Activated effector memory CD4-positive, alpha-beta T cell treated with anti-CD3 and anti-CD28 coated beads, Interleukin-2, amount 50 U/mL, for 16 hours (primary cell): ENCODE data around the gene KRT6B.
"Not testable (repeated sequence)": the region's sequence is repeated elsewhere in the genome, so short reads cannot be mapped to it uniquely, and the experiment has no call there.

Experiments used
- DNase-seq: peaks from one replicate; pipeline ENCODE4 v3.0.0-alpha.2; 2020

Gene KRT6B

DNA sequence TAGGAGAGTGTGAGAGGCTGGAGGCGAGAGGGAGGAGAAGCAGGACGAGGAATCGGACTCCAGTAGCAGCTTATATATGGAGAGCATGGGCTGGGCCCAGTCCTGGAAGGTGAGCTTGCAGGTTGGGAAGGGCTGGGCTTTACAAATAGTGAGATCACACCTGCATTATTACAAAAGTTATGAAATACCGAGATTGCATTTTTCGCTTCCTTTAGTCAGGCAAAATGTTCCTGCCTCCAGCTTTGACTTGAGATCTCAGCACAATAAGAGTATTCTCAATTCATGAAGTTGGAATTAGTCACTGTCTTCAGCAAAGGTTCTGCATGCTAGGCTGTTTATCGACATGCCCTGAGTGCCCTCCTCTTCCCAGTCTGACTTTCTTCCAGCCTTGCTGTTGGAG lies at the start of gene KRT6B:
Gene KRT6B, minus strand, starts transcription at position 46 of the 400 bp plus-strand sequence. CDS start 68 bp downstream, outside the sequence.
- DNase-seq, result no peak

DNA sequence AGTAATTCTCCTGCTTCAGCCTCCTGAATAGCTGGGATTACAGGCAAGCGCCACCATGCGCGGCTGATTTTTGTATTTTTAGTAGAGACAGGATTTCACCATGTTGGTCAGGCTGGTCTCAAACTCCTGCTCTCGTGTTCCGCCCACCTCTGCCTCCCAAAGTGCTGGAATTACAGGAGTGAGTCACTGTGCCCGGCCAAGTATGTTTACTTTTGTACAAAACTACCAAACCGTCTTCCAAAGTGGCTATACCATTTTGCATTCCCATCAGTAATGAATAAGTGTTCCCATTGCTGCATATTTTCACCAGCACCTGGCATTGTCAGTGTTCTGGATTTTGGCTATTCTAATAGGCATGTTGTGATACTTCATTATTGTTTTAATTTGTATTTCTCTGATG lies 49.5 kb upstream of the KRT6B start:
- DNase-seq, result no peak

DNA sequence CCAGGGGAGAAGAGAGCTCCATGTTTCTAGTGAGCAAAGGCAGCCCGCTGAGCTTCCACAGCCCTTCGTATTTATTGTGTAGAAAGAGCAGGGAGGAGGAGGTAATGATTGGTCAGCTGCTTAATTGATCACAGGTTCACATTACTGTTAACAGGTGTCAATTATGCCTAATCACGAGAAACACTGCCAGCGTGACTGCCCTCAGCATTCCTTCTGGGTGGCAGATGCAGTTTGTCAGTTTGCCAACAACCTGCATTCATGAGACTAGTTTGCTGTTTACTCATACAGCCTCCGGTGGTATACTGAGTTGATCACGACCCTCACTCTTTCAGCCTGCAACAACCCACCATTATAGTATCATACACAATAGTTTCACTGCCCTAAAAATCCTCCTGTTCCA lies 48.6 kb upstream of the KRT6B start:
- DNase-seq, result not testable (repeated sequence)

DNA sequence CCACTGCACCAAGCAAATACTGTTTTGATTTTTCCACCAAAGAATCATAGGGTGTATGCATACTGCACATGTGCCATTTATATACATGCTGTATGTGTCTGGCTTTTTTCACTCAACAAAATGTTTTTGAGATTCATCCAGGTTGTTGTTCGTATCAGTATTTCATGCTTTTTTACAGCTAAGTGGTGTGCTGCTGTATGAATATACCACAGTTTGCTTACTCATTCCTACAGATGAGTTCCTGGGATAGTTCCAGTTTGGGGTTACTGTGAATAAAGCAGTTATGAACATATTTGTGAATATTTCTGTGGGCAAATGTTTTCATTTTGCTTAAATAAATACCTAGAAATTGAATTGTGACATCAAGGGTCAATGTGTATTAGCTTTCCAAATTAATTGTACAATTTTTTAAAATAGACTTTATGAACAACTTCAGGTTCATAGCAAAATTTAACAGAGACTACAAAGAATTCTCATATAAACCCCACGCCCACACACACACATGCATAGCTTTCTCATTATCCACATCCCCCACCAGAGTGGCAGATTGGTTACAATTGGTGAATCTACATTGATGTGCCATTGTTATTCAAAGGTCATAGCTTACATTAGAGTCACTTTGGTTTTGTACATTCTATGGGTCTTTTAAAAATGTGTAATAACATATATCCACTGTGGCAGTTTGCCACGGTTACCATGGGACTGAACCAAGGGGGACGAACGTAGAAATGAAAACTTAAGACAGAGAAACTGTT lies 48.0 kb upstream of the KRT6B start:
- DNase-seq, result no peak

DNA sequence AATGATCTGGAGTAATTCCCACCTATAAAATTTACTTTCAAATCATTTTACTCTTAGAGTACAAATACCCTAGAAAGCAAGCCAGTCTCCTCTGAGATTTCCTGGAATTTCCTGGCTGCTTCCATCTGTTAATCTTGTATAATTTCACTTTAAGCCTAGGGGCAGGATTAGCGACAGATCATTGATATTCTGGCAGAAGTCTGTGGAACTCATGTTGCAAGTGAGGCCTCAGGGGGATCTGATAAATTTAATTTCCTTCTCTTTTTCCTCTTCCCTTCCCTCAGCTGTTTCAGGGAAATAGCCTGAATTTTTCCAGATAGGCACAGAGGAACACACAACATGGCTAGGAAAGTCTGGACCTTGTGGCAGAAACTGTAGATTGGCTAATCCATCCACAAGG lies 47.0 kb upstream of the KRT6B start:
- no peak for DNase-seq

DNA sequence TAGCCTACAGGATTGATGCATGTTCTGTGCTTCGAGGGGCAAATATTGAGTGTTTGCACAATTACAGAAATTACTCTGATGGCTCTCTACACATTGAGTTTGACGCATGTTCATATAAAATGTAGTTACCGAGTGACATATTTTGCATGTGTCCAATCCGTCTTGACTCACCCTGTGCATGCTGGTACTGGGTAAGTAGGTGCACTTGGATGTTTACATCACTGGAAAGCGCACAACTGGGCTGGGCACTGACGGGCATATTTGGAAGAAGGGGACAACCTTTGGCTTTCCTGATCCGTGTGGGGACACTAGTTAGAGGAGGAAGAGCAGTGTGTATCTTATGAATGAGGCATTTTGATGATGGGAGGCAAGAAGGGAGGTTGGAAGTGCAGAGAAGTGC lies 46.0 kb upstream of the KRT6B start:
- DNase-seq, result no peak

DNA sequence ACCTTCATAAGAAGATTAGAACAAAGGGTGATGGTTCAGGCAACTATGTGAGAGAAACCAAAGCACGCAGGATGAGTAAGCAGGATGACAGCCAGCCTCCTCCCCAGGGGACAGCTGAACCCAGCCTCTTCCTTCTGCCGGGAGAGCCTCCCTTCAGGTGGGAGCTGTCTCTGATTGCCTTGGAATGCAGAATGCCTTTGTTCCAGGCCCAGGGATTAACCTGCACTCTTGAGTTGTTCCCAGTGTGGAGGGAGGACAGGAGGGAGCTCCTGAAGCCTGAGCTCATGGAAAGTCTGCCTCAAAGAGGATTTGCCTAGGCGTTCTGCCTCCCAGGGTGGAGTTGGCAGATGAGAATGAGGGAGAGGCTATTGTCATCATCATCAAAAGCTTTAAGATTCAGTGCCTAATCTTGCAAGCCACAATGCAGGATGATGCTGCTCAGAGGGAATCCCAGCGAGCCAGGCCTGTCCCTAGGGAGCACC lies 44.7 kb upstream of the KRT6B start:
- no peak for DNase-seq

DNA sequence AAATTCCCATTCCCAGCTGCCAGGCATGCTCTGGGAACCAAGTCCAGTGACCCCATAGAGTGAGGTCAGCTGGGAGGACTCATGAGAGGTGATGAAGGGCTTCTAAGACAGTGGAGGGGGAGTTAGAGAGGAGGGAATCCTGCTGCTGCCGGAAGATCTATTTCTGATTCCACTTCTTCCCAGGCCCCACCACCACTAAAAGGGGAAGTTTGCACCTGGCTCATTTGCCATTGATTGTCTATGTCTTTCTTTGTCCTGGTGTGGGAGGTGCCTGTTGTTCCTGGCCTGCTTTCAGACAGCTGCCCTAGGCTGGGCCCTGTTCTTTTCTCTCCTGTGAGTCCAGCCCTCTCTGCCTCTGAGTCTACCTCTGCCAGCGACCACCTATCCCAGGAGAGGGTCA lies 44.1 kb upstream of the KRT6B start:
- DNase-seq, result no peak

DNA sequence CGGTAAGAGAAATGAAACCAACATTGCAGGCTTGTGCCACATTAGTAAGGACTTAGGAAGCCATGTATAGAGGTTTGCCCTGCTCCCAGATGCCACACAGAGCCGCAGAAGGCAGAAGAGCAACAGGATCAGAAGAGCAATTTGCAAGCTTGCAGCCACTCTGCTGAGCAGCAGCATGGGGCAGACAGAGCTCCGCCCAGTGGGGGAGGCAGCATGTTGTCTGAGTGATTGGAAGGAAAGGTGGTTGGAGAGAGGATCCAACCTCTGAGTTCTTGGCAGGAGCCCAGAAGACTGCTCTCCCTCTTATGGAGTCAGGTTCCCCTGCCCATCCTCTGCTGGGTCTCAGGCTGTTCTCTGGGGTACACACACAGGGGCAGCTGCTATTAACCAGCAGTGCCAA lies 43.4 kb upstream of the KRT6B start:
- no peak for DNase-seq

DNA sequence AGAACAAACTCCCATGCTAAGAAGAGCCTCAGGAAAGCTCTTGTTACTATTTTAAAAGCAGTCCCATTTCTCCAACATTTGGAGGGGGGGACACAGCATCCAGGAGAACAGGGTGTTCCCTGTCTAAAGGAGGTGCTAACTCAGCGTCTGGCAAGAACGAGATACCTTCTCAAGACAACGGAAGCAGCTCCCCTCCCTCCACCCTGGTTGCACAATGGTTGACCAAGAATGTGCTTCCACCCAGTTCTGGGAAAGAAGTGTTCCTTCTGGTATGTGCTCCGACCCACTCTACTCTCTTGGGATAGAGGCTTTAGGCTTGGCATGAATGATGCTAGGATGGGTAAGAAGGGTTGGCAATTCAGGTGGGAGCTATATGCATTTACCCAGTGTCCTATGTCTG lies 42.6 kb upstream of the KRT6B start:
- no peak for DNase-seq

DNA sequence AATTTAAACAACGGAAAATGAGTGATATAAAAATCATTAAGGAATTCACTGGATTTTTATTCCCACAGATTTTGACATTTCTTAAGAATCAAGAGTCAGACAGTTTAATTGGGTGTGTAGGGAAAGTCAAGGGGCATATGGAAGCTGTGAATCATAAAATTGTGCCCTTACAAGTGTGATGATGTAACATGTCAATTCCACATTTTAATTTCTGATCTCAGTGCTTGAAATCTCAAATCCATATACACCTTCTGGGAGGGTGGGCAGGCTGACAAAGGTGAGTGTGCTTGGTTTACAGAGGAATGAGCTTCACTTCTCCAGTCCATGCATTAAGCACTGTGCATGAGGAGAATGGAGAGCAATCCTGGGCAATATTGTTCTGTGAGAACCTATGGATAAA lies 42.2 kb upstream of the KRT6B start:
- no peak for DNase-seq

DNA sequence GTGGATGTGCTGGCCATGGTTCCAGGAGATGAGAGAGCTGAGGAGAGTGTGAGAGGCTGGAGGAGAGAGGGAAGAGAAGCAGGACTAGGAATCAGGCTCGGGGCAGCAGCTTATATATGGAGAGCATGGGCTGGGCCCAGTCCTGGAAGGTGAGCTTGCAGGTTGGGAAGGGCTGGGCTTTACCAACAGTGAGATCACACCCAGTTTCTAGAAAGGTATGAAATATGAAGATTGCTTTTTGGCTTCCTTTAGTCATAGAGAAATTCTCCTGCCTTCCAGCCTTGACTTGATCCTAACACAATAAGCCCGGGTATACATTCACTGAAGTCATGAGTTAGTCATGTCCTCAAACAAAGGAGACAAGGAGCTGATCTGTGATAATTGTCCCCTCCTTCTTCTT lies 41.2 kb upstream of the KRT6B start, which contains the start of gene KRT6A:
Gene KRT6A, minus strand, starts transcription at position 86 of the 400 bp plus-strand sequence. Its CDS starts 69 bp downstream, at position 17.
- DNase-seq, result no peak

DNA sequence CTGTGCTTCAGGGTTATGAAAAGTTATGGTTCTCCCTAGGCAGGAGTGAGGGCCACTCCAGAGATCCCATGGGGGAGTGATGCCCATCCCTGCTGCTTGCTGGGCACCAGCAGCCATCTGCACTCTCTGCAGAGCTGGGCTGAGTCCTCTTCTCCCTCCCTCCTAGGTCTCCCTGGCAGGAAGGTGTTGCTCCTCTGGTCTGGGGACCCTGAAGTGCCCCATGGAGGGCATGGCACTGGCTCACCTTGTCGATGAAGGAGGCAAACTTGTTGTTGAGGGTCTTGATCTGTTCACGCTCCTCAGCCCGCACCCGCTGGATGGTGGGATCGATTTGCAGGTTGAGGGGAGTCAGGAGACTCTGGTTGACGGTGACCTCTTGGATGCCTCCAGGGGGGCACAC lies 40.5 kb upstream of the KRT6B start:
- not testable (repeated sequence) for DNase-seq

DNA sequence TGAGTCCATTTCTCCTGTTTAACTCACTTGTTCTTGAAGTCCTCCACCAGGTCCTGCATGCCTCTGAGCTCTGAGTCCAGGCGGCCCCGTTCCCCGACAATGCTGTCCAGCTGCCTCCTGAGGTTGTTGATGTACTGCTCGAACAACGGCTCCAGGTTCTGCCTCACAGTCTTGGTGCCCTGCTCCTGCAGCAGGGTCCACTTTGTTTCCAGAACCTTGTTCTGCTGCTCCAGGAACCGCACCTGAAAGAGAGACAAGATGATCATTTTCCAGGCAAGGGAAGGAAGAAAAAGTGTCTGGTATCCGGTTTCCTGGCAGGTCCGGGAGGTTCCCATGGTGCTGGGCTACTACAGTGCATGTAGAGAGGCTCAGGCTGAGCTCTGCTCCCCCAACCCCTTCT lies 39.5 kb upstream of the KRT6B start:
- not testable (repeated sequence) for DNase-seq

DNA sequence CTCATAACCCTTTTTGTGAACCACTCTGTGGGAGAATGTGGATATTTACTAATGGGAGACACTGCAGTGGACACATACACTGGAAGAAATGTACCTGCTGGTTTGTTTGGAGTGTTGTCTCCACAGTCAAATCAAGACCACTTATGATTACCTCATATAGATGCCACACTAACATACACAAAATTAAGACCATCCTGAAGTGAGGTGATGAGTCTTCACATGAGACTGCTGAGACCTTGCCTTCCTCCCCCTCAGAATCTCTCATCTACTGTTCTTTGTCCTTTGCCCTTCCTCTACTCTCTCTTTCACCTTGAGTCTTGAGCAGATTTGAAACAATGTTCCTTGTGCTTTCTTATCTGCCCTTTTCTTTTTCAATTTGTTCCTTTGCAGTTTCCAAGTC lies 36.8 kb upstream of the KRT6B start:
- no peak for DNase-seq

DNA sequence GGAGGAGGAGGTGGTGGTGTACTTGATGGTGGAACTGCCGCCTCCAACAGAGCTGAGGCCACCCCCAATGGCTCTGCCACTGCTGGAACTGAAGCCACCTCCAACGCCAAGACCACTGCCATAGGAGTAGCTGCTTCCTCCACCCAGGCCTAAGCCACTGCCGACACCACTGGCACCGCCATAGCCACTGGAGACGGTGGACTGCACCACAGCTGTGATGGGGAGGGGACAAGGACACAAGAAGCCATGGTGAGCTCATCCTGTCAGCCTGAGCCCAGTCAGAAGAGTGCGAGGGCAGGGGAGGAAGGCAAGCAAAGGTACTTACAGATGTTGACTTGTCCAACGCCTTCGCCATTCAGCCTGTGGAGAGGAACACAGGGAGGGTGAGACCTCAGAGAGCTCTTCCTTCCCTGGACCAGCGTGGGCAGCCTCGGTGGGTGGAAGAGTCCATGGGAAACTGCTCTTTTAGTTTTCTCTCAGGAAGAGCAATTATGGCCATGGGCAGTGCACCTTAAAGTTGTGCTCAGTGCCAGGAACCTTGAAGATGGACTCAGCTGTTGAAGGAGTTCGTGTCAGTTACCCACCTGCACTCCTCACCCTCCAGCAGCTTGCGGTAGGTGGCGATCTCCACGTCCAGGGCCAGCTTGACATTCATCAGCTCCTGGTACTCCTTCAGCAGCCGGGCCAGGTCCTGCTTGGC lies 35.9 kb upstream of the KRT6B start:
- DNase-seq, result not testable (repeated sequence)

DNA sequence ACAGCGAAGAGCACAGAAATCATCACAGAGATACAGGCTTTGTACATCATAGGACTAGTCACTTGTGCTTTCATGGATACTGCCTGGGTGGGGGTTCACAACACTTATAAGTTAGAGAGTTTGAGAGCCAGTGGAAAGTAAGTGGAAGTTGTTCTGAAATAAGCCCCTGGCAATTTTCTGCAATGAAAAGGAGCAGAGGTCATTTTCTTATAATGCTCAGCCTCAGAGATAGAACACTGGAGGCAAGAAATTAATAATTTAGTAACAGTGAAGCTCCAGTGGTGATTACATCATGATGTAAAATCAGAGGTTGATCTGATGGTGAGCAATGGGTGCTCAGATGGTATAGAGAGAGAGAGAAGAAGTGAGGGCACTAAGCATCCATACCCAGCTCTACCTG lies 35.3 kb upstream of the KRT6B start:
- DNase-seq, result no peak

DNA sequence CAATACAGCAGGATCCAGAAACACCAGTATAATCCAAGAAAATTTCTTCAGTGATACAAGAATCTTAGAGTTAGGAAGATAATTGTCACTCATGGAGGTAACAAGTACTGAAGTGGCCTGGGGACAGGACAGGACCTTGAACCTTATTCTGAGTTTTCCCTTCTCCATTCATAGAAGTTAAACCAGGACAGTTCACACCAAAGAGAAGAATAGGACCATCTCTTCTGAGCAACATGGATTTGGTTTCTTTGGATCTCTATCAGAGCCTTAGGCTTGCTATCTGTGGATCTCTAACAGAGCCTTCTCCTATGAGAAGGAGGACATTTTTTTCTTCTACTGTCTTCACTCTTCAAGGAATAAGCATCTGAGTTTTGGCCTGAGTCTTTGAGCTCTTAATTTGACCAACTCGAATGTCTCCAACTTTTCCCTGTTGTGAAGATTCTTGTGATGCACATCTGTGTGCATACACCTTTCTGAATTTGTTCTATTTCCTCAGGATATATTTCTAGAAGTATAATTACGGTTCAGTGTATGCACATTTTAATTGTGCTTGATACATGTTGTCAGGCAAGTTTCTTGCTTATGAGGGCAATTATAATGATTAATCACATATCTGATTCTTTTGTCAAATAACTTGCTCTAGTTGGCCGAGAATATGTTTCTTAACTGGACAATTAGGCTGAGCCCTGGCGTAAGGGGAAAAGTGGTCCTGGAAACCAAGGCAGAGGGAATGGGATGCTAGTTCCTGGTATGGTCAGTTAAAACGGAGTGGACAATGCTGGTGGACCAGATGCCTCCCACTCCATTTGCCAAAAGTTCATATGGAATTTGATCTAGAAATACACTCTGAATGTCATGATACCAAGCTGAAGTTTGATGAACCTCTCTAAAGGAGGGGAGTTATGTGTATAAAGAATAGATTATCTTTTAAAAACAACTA lies 34.5 kb upstream of the KRT6B start:
- DNase-seq, result no peak

DNA sequence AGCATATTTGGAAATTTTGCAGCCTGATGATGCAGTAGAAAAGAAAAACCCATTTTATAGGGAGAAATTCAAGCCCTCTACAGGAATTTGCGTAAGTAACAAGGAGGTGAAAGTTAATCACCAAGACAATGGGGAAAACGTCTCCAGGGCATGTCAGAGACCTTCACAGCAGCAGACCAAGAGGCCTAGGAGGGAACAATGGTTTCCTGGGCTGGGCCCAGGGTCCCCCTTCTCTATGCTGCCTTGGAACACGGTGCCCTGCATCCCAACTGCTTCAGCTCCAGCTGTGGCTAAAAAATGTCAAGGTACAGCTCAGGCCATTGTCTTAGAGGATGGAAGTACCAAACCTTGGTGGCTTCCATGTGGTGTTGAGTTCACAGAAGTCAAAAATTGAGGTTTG lies 28.1 kb upstream of the KRT6B start:
- no peak for DNase-seq

DNA sequence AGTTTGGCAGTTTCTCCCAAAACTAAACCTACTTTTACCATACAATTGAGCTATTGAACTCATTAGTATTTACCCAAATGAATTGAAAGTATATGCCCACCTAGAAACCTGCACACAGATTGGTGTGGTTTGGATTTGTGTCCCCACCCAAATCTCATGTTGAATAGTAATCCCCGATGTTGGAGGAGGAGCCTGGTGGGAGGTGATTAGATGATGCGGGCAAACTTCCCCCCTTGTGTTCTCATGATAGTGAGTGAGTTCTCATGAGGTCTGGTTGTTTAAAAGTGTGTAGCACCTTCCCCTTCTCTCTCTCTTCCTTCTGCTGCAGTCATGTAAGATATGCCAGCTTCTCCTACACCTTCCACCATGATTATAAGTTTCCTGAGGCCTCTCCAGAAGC lies 25.7 kb upstream of the KRT6B start:
- DNase-seq, result no peak

DNA sequence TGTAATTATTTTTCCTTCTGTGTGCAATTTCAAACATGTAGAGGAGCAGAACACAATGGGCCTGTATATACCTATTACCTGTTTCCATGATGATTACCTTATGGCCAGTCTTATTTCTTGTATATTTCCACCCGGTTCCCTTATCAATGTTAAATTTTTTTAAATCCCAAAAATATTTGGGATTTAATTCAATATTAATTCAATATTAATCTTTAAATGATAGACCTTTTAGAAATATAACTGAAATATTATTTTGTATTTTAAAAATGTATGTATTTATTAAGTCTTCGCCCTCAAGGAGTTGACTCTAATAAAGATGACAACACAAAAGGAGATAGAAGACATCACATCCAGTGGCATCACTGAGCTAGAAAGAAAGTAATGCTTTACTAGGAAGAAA lies 22.3 kb upstream of the KRT6B start:
- no peak for DNase-seq

DNA sequence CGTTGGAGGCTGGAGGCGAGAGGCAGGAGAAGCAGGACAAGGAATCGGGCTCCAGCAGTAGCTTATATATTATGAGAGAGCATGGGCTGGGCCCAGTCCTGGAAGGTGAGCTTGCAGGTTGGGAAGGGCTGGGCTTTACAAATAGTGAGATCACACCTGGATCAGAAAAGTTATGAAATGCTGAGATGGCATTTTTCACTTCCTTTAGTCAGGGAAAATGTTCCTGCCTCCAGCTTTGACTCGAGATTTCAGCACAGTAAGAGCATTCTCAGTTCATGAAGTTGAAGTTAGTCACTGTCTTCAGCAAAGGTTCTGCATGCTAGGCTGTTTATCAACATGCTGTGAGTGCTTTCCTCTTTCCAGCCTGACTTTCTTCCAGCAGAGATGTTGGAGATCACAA lies 21.8 kb upstream of the KRT6B start, which contains the start of gene KRT6C:
Gene KRT6C, minus strand, starts transcription at position 38 of the 400 bp plus-strand sequence. CDS start 68 bp downstream, outside the sequence.
- DNase-seq, result no peak

DNA sequence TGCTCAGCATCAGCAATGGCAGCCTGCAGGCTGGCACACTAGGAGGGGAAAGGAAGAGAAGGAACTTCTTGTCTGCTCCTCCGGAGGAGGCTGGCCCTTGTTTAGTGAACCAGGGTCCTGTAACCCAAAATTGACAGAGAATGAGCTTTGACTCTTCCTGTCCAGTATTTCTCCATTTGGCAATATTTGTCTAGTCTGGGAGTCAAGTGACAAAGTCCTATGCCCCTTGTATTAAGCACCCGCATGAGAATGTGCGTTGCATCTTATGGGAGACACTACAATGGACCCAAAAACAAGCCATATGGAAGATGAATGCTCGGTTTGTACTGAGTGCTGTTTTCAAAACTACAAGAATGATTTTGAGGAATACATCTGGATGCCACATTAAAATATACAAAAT lies 17.9 kb upstream of the KRT6B start:
- DNase-seq, result no peak
